GM10266 (cell line): ENCODE data around the gene MYOF.

Experiments used
- DNase-seq: peaks from one replicate; pipeline ENCODE4 v3.0.0; 2012; ENCODE audit errors: extremely low spot score
- CTCF ChIP-seq: IDR thresholded peaks from 2 replicates; pipeline ENCODE4 v1.5.1; 2012; ENCODE audit warnings: mild to moderate bottlenecking, low read depth; ENCODE audit not compliant: control insufficient read depth, insufficient read depth; ENCODE audit errors: missing control alignments

Gene MYOF

GRCh38 chr10:93346694-93347093, 135.4 kb downstream of the MYOF start:
- TF ChIP-seq CTCF = no peak
- no peak for DNase-seq

GRCh38 chr10:93346108-93346507, 136.0 kb downstream of the MYOF start:
- no peak for DNase-seq
- no peak for TF ChIP-seq CTCF

GRCh38 chr10:93344691-93345090, 137.4 kb downstream of the MYOF start:
- TF ChIP-seq CTCF = no peak

GRCh38 chr10:93342921-93343320, 139.2 kb downstream of the MYOF start:
- no peak for TF ChIP-seq CTCF
- DNase-seq = no peak

More at GRCh38 chr10:93344691-93345090, 137.4 kb downstream of the MYOF start:
- DNase-seq = no peak

GRCh38 chr10:93342366-93342765, 139.8 kb downstream of the MYOF start:
- TF ChIP-seq CTCF = no peak
- no peak for DNase-seq

GRCh38 chr10:93337309-93337721, 144.8 kb downstream of the MYOF start:
- no peak for DNase-seq
- no peak for TF ChIP-seq CTCF

- no peak for DNase-seq
- no peak for TF ChIP-seq CTCF
These were observed 145.5 kb downstream of the MYOF start for GRCh38 chr10:93336678-93337077.
